ENCODE results near the gene ANKLE1. TPM values are rescaled to one million over a fixed set of nuclear protein-coding genes. Genes with fewer than 3 reads are reported as not detected.

ANKLE1 gene
- total RNA-seq, 2 experiments from 2014 or later = 2.9 to 3.1 TPM

DNA sequence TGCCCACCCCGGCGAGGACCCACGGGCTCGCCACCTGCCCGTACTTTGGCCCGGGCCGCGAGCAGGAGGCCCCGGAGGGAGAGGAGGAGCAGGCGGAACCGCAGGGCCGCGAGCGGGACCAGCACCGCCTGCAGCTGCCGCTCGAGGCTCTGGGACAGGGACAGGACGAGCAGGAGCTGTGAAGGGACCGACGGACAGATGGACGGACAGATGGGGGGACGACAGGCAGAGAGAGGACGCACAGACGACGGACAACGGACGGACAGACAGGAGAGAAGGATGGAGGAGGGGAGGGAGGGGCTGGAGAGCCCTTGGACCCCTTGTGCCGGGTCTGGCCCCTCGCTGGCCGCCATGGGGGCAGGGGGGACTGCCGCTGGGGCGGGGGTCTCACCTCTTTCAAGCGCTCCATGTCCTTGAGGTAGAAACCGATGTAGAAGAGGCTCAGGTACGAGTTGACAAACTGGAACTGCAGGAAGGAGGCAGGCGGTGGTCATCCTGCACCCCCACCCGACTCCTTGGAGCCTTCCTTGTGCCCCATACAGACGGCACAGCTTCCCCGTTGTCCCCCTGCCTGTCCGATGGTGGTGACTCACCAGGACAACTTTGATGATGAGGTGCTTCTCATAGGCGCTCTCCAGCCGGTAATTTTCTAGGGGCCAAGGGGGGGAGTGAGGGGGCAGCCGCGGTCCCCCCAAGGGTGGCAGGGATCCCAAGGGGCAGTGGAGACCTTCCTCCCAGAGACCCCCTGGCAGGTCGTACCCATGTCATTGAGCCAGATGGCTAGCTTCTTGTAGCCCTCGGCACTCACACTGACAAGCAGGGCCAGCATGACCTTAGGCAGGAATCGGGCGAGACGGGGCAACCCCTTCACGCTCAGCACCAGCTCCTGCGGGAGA lies 47.9 kb downstream of the ANKLE1 start:
- intact Hi-C loops (cut with DNase I, micrococcal nuclease) = no loop called here
- POLR2A ChIA-PET = no interaction called here

GRCh38 chr19:17330262-17331044 lies 48.8 kb downstream of the ANKLE1 start:
- DNase-seq (no peak), ATAC-seq (no peak)
- CTCF ChIA-PET = interaction anchor here (1.4 kb wide), 1 partner anchor 27 kb away, joined by 3 read pairs; the partner anchor contains the start of gene ABHD8
- POLR2A ChIA-PET = no interaction called here
- no peaks in the 10 kb centered on the region for H3K9me3 Mint-ChIP-seq (ENCODE audit: low read depth)
- no peak overlapping the region for H3K27ac Mint-ChIP-seq
- H3K4me3 Mint-ChIP-seq = no peak overlapping the region
- intact Hi-C loops (cut with DNase I, micrococcal nuclease) = no loop called here
- H3K36me3 Mint-ChIP-seq (ENCODE audit: low read depth) = peaks cover 3% of the 10 kb centered on the region
- H3K27me3 Mint-ChIP-seq = no peaks in the 10 kb centered on the region
- peaks cover 26% of the 10 kb centered on the region for H3K4me1 Mint-ChIP-seq

More for the DNA sequence above, 47.9 kb downstream of the ANKLE1 start:
- no peaks in the 10 kb centered on the region for H3K27me3 Mint-ChIP-seq
- DNase-seq (no peak), ATAC-seq (no peak)
- no peak overlapping the region for H3K27ac Mint-ChIP-seq
- H3K36me3 Mint-ChIP-seq (ENCODE audit: low read depth) = peaks cover 3% of the 10 kb centered on the region
- no peak overlapping the region for H3K4me3 Mint-ChIP-seq
- CTCF ChIA-PET = interaction anchor here (0.6 to 1.4 kb wide), 3 partner anchors 18 to 114 kb away, joined by 3 to 4 read pairs (median 3); partner anchors contain the start of genes ABHD8 and USE1
- peaks cover 19% of the 10 kb centered on the region for H3K4me1 Mint-ChIP-seq
- no peaks in the 10 kb centered on the region for H3K9me3 Mint-ChIP-seq (ENCODE audit: low read depth)

DNA sequence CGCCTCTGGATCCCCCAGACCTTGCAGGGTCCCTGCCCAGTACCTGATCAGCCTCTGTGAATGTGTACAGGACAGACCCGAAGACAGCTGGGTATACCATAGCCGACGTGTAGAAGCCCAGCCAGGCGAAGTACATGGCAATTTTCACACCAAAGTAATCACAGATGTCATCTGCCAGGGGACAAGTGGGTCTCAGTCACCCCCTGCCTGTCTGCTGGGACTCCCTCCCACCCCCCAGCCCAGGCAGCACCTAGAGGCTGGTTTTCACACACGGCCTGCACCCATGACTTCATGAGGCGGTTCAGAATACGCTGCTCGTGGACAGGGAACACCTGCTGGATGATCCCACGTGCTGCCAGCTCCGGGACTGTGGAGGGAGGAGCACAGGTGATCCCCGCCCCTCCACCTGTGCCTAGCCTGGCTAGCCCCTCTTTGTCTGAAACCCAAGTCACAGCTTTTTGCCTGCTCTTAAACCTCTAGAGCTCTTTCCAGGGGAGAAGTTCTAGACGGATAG lies 49.4 kb downstream of the ANKLE1 start:
- no peak overlapping the region for H3K27ac Mint-ChIP-seq
- ATAC-seq (no peak), DNase-seq (no peak)
- ChIA-PET POLR2A (no interaction called here), CTCF (no interaction called here)
- no peaks in the 10 kb centered on the region for H3K9me3 Mint-ChIP-seq (ENCODE audit: low read depth)
- H3K4me1 Mint-ChIP-seq = peaks cover 27% of the 10 kb centered on the region
- H3K4me3 Mint-ChIP-seq = no peak overlapping the region
- no peaks in the 10 kb centered on the region for H3K27me3 Mint-ChIP-seq
- peaks cover 3% of the 10 kb centered on the region for H3K36me3 Mint-ChIP-seq (ENCODE audit: low read depth)
- intact Hi-C loops (cut with DNase I, micrococcal nuclease) = no loop called here

DNA sequence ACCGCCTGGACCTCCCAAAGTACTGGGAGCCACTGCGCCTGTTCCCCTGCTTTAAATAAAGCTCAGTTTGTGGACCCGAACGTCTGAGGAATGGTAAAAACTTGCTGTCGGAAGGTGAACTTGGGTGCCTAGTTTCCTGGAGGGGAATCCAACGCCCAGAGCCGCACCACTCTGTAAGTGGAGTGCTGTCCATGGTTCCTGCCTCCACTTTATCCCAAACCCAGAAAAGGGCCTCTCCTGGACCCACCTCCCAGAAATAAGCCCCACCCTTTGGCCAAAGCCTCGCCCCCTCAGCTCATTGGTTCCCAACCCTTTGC lies 50.6 kb downstream of the ANKLE1 start:
- ATAC-seq (no peak), DNase-seq (no peak)
- intact Hi-C loops (cut with DNase I, micrococcal nuclease) = no loop called here
- Mint-ChIP-seq H3K9me3 (ENCODE audit: low read depth) (no peaks in the 10 kb centered on the region), H3K27me3 (no peaks in the 10 kb centered on the region), H3K4me1 (peaks cover 29% of the 10 kb centered on the region), H3K27ac (no peak overlapping the region), H3K4me3 (no peak overlapping the region), H3K36me3 (ENCODE audit: low read depth) (peaks cover 3% of the 10 kb centered on the region)
- ChIA-PET CTCF (interaction anchor here (0.6 to 1.5 kb wide), 10 partner anchors 12 to 518 kb away, joined by 3 to 5 read pairs (median 3); partner anchors contain the start of genes BABAM1, BST2 and DDA1), POLR2A (interaction anchor here (0.9 to 1.1 kb wide), 3 partner anchors 23 to 56 kb away, joined by 3 to 4 read pairs (median 4); partner anchors contain the start of genes DDA1 and MRPL34)

- peaks cover 3% of the 10 kb centered on the region for H3K36me3 Mint-ChIP-seq (ENCODE audit: low read depth)
- intact Hi-C loops (cut with DNase I, micrococcal nuclease) = no loop called here
- no peaks in the 10 kb centered on the region for H3K9me3 Mint-ChIP-seq (ENCODE audit: low read depth)
- H3K4me3 Mint-ChIP-seq = no peak overlapping the region
- no peaks in the 10 kb centered on the region for H3K27me3 Mint-ChIP-seq
- peaks cover 27% of the 10 kb centered on the region for H3K4me1 Mint-ChIP-seq
- H3K27ac Mint-ChIP-seq = no peak overlapping the region
- ChIA-PET CTCF (interaction anchor here (0.6 to 1.5 kb wide), 13 partner anchors 11 to 163 kb away, joined by 3 to 5 read pairs (median 3); partner anchors contain the start of genes BABAM1, BST2 and DDA1), POLR2A (interaction anchor here (0.5 to 2.6 kb wide), 5 partner anchors 24 to 1252 kb away, joined by 3 to 11 read pairs (median 4); partner anchors contain the start of genes DDA1 and MRPL34)
- peak; percentile 9 for ATAC-seq
- peak; percentile 73 for DNase-seq
Observed at GRCh38 chr19:17332677-17333581, 51.2 kb downstream of the ANKLE1 start.

- ChIA-PET POLR2A (interaction anchor here (0.5 to 2.6 kb wide), 2 partner anchors 16 to 25 kb away, joined by 8 to 11 read pairs; partner anchors contain the start of gene DDA1), CTCF (interaction anchor here (0.7 to 1.5 kb wide), 6 partner anchors 22 to 1795 kb away, joined by 3 to 5 read pairs (median 4); partner anchors contain the start of gene DDA1)
- intact Hi-C loops (cut with DNase I, micrococcal nuclease) = no loop called here
- H3K27me3 Mint-ChIP-seq = no peaks in the 10 kb centered on the region
- peak overlapping the region; percentile 74 for H3K27ac Mint-ChIP-seq
- ATAC-seq (peak; percentile 44), DNase-seq (peak; percentile 90)
- H3K4me1 Mint-ChIP-seq = peaks cover 32% of the 10 kb centered on the region
- H3K9me3 Mint-ChIP-seq (ENCODE audit: low read depth) = no peaks in the 10 kb centered on the region
- H3K36me3 Mint-ChIP-seq (ENCODE audit: low read depth) = peaks cover 6% of the 10 kb centered on the region
- peak overlapping the region; percentile 76 for H3K4me3 Mint-ChIP-seq
Observed at GRCh38 chr19:17333611-17334413, 52.1 kb downstream of the ANKLE1 start.

DNA sequence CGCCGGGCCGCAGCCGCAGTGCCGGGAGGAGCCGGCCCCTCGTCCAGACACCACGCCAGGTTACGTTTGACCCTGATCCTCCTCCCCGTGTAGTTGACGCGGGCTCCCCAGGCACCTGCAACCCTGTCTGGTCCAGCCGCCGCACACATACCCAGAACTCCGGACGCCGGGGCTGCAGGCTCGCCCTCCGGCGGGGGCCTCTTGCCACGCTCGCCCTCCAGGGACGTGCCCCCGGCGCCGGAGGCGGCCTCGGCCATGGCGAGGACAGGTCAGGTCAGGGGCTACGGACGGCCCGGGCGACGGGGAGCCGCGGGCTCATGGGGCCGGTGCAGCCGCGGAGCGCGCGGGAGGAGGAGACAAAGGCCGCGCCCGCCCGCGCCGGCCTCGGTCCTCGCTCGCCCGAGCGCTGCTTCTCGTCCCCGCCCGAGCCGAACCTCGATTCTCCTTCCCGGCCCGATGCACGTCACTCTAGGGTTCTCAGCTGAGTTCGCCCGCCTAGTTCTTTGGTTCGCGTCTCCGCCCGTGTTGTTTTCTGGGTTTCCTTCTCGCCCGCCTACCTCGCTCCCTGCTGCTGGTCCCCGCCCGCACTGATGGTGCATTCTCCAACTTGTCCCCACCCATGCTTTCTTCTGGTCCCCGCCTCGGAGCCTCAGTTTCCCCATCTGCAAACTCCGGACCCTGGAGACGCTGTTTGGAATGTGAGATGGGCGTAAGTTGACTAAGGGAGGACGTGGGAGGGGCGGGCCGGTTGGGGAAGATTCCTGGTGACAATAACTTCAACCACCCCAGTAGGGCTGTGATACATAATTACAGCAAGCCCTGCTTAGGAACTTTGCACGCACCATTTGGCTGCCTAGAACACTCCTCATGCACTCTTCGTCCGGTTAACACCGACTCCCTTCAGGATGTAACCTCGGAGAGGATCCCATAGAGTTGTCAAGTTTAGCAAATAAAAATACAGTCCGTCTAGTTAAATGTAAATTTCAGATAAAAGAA lies 53.0 kb downstream of the ANKLE1 start, which contains the start of gene ANO8:
TSS of gene ANO8 (minus strand) at position 442 of the 996 bp plus-strand sequence. CDS start at position 257, 185 bp downstream.
- CTCF ChIA-PET = interaction anchor here (0.6 to 1.2 kb wide), 7 partner anchors 11 to 107 kb away, joined by 3 to 4 read pairs (median 3); no protein-coding TSS in a partner anchor
- Mint-ChIP-seq H3K27me3 (no peaks in the 10 kb centered on the region), H3K4me3 (peak within 1 kb of the TSS; percentile 98), H3K4me1 (peaks cover 31% of the 10 kb centered on the region), H3K9me3 (ENCODE audit: low read depth) (no peaks in the 10 kb centered on the region), H3K36me3 (ENCODE audit: low read depth) (peaks cover 9% of the 10 kb centered on the region), H3K27ac (peak within 1 kb of the TSS; percentile 74)
- POLR2A ChIA-PET = interaction anchor here (0.5 to 2.6 kb wide), 4 partner anchors 10 to 31 kb away, joined by 3 to 11 read pairs (median 6); partner anchors contain the start of gene DDA1
- DNase-seq = peak; percentile 97
- intact Hi-C loops (cut with DNase I, micrococcal nuclease) = loop anchor here in 1 of 2 experiments (5.0 kb wide), 1 partner anchor 133 kb away; no protein-coding TSS in a partner anchor
- ATAC-seq = peak; percentile 43

DNA sequence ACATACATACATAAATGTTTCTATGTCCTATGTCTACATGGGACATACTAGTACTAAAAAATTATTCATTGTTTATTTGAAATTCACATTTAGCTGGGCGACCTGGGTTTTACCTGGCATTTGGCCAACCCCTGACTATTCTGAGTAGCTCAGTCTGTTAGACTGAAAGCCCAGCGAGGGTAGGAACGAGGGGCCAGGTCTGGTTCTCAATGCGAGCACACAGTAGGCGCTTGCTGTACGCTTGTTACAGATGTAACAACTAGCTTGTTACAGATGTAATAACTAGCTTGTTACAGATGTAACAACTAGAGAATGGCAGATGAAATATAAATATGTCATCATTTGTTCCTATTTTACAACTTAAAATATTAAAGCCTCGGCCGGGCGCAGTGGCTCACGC lies 53.9 kb downstream of the ANKLE1 start:
- Mint-ChIP-seq H3K27me3 (no peaks in the 10 kb centered on the region), H3K36me3 (ENCODE audit: low read depth) (peaks cover 11% of the 10 kb centered on the region), H3K27ac (no peak overlapping the region), H3K4me1 (peaks cover 28% of the 10 kb centered on the region), H3K9me3 (ENCODE audit: low read depth) (no peaks in the 10 kb centered on the region), H3K4me3 (peak overlapping the region; percentile 98)
- CTCF ChIA-PET = interaction anchor here (0.6 to 1.2 kb wide), 12 partner anchors 10 to 1231 kb away, joined by 3 to 5 read pairs (median 4); partner anchors contain the start of gene DDA1
- POLR2A ChIA-PET = interaction anchor here (0.6 to 2.6 kb wide), 2 partner anchors 11 to 27 kb away, joined by 3 to 11 read pairs; partner anchors contain the start of gene DDA1
- ATAC-seq (no peak), DNase-seq (no peak)
- intact Hi-C loops (cut with DNase I, micrococcal nuclease) = loop anchor here in 1 of 2 experiments (5.0 kb wide), 1 partner anchor 132 kb away; no protein-coding TSS in a partner anchor

Measured in activated CD4-positive, alpha-beta T cell treated with anti-CD3 and anti-CD28 coated beads for 36 hours (primary cell).